Neural progenitor cell (in vitro differentiated cells): ENCODE measurements around the gene DLEC1. TPM values are rescaled to one million over a fixed set of nuclear protein-coding genes. Genes with fewer than 3 reads are reported as not detected.

Experiments
- DNase-seq: peaks from one replicate; pipeline ENCODE4 v3.0.0-alpha.2; 2016; ENCODE audit warnings: low spot score
- H2AFZ ChIP-seq: fragments of 200-600 bp; sonication (generic); replicated peaks from 2 replicates; pipeline ENCODE4 v1.6.1; 2016; ENCODE audit warnings: antibody characterized with exemption
- H3F3A ChIP-seq: fragments of 200-600 bp; sonication (generic); 2 replicates; pipeline ENCODE4 v1.6.1; 2016; ENCODE audit warnings: antibody characterized with exemption, low read depth
- H3K27ac ChIP-seq: fragments of 200-600 bp; sonication (generic); 2 replicates; pipeline ENCODE4 v1.5.1; 2016; ENCODE audit warnings: mild to moderate bottlenecking
- H3K27me3 ChIP-seq: fragments of 200-600 bp; sonication (generic); 2 replicates; pipeline ENCODE4 v1.6.1; 2016; ENCODE audit warnings: mild to moderate bottlenecking, moderate library complexity
- H3K36me3 ChIP-seq: fragments of 200-600 bp; sonication (generic); 2 replicates; pipeline ENCODE4 v1.5.1; 2016
- H3K4me1 ChIP-seq: fragments of 200-600 bp; sonication (generic); 2 replicates; pipeline ENCODE4 v1.6.1; 2016; ENCODE audit warnings: mixed run types
- H3K4me2 ChIP-seq: fragments of 200-600 bp; sonication (generic); 2 replicates; pipeline ENCODE4 v1.6.1; 2016
- H3K4me3 ChIP-seq: fragments of 200-600 bp; sonication (generic); 2 replicates; pipeline ENCODE4 v1.5.1; 2016
- H3K79me2 ChIP-seq: fragments of 200-600 bp; sonication (generic); 2 replicates; pipeline ENCODE4 v1.6.1; 2016; ENCODE audit warnings: low read depth
- H3K9ac ChIP-seq: fragments of 200-600 bp; sonication (generic); 2 replicates; pipeline ENCODE4 v1.6.1; 2016
- H3K9me3 ChIP-seq: fragments of 200-600 bp; sonication (generic); 2 replicates; pipeline ENCODE4 v1.5.1; 2016; ENCODE audit warnings: low read depth
- H4K20me1 ChIP-seq: fragments of 200-600 bp; sonication (generic); 2 replicates; pipeline ENCODE4 v1.6.1; 2016; ENCODE audit warnings: low read depth
- H3K27ac Mint-ChIP-seq: 3 replicates; pipeline ENCODE4 v1.8.0; 2021; ENCODE audit warnings: mixed read lengths
- H3K27me3 Mint-ChIP-seq: 2 replicates; pipeline ENCODE4 v1.8.0; 2022; ENCODE audit warnings: low read depth, mild to moderate bottlenecking, inconsistent platforms, moderate library complexity, mixed read lengths; ENCODE audit not compliant: insufficient read depth
- H3K36me3 Mint-ChIP-seq: 3 replicates; pipeline ENCODE4 v1.8.0; 2021; ENCODE audit warnings: mixed read lengths
- H3K4me1 Mint-ChIP-seq: 3 replicates; pipeline ENCODE4 v1.8.0; 2021; ENCODE audit warnings: mixed read lengths
- H3K4me3 Mint-ChIP-seq: 3 replicates; pipeline ENCODE4 v1.8.0; 2021; ENCODE audit warnings: mild to moderate bottlenecking, moderate library complexity, mixed read lengths
- H3K9me3 Mint-ChIP-seq: 3 replicates; pipeline ENCODE4 v1.8.0; 2020; ENCODE audit warnings: mixed read lengths
- CTCF ChIP-seq: fragments of 200-600 bp; sonication (generic); IDR thresholded peaks from 2 replicates; pipeline ENCODE4 v1.5.1; 2017; ENCODE audit warnings: antibody characterized with exemption, mild to moderate bottlenecking
- EZH2 ChIP-seq: fragments of 200-600 bp; sonication (generic); IDR thresholded peaks from 2 replicates; pipeline ENCODE4 v1.6.1; 2017; ENCODE audit warnings: antibody characterized with exemption, mild to moderate bottlenecking, moderate library complexity
- EZH2phosphoT487 ChIP-seq: fragments of 200-600 bp; sonication (generic); IDR thresholded peaks from 2 replicates; pipeline ENCODE4 v1.6.1; 2017; ENCODE audit warnings: antibody characterized with exemption
- total RNA-seq: library from RNA; depleted of rRNA; stranded (reverse); fragments of >200 nt; gene quantifications from 2 replicates; pipeline ENCODE4 v1.2.3, GENCODE V29; 2015; ENCODE audit warnings: low replicate concordance

DLEC1 gene
- total RNA-seq, 1 donor from 2014 or later = 0.60 TPM

DNA sequence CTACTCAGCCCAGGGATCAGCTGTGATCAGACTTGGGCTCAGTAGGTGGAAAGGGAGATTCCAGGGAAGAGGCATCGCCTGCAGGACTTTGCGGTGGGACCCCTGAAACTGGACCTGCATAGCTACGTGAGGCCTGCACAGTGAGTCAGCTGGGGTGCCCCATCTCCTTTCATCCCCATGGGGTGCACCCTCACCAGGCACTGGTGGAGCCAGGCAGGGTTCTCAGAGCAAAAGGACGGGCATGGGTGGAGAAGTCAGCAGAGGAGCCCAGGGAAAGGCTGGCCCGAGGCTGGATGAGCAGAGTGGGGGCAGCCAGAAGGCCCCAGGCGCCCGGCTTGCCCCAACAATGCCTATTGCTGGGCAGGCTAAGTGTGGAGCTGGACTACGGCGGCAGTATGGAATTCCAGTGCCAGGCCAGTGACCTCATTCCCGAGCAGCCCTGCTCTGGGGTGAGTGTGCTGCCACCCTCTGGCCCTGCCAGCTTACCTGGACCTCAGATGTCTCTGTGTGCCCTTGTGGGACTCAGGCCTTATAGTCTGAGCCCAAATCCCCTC lies 78.2 kb downstream of the DLEC1 start:
- H4K20me1 ChIP-seq = no peaks in the 10 kb centered on the region
- H3K36me3 Mint-ChIP-seq = peaks cover 10% of the 10 kb centered on the region

DNA sequence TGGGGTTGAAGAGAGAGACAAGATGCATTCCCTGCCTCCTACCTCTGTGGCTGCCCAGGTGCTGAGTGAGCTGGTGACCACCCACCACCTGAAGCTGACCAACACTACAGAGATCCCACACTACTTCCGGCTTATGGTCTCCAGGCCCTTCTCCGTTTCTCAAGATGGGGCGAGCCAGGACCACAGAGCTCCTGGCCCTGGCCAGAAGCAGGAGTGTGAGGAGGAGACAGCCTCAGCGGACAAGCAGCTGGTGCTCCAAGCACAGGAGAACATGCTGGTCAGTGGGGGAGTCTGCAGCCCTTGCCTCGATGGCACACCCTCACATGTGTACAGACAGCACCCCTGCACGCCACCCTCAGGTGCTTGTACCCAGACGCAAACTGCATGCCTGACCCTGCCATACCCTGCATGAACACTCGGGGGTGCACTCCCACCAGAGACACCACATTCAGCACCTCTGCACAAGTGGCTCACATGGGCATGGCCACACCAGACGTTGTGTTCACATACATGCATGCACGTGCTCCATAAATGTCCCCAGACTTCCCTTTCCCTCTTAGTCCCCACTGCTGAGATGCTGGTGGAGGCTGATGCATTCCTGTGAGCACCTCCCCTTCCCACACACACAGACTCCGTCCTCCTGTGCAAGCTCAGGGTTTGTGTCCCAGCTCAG lies 78.9 kb downstream of the DLEC1 start:
- H3K27ac Mint-ChIP-seq = no peak overlapping the region

More for the DNA sequence above, 78.2 kb downstream of the DLEC1 start:
- H2AFZ ChIP-seq = no peak overlapping the region
- Mint-ChIP-seq H3K9me3 (no peaks in the 10 kb centered on the region), H3K27me3 (peaks cover 6% of the 10 kb centered on the region), H3K4me3 (no peak overlapping the region), H3K4me1 (no peaks in the 10 kb centered on the region), H3K27ac (no peak overlapping the region)
- no peak overlapping the region for H3K4me3 ChIP-seq
- H3F3A ChIP-seq = no peaks in the 10 kb centered on the region
- no peak for TF ChIP-seq EZH2phosphoT487
- no peak for TF ChIP-seq EZH2
- no peak for TF ChIP-seq CTCF
- no peak overlapping the region for H3K27ac ChIP-seq
- no peak for DNase-seq
- H3K4me2 ChIP-seq = no peak overlapping the region
- H3K4me1 ChIP-seq = no peaks in the 10 kb centered on the region
- no peak overlapping the region for H3K9ac ChIP-seq
- no peaks in the 10 kb centered on the region for H3K27me3 ChIP-seq
- H3K79me2 ChIP-seq = no peaks in the 10 kb centered on the region
- no peaks in the 10 kb centered on the region for H3K9me3 ChIP-seq
- no peaks in the 10 kb centered on the region for H3K36me3 ChIP-seq

DNA sequence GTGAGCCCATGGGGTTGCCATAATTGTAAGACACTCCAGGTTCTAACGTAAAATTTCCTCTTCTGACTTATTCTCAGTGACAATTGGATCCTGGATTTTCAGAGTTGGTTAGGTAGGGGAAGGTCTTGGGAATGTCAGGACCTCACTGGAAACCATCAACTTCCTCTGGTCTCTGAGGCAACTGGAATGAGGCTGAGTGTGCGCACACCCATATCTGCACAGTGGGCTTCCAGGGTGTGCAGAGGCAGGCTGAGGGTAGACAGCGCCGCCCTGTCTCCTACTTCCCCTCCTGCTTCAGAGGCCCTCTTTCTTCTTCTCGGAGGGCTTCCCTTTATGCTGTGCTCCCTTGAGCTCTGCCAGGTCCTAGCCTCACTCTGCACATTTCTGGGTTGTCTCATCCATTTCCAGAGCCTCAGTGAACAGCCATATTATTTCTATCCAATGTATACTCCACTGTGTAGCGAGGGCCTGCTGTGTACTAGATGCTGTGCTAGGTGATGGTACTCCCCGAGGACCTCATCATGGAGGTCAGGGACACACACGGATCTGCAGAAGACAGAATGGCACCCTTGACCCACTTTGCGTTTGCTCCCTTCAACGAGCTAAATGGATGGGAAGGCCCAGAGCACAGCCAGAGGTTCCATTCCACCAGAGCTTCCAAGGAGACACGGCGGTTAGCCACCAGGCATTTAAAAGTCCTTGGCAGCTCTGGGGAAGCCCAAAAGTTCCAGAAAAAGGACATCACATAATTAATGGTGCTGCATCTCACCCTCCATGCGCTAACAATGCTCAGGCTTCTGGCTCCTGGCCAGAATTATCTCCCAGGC lies 79.6 kb downstream of the DLEC1 start:
- DNase-seq = no peak
- Mint-ChIP-seq H3K9me3 (no peaks in the 10 kb centered on the region), H3K36me3 (peaks cover 10% of the 10 kb centered on the region), H3K4me3 (peak overlapping the region; percentile 24), H3K27ac (no peak overlapping the region), H3K4me1 (no peaks in the 10 kb centered on the region), H3K27me3 (peaks cover 6% of the 10 kb centered on the region)
- no peaks in the 10 kb centered on the region for H3K36me3 ChIP-seq
- H3K9me3 ChIP-seq = no peaks in the 10 kb centered on the region
- no peak overlapping the region for H2AFZ ChIP-seq
- H3K9ac ChIP-seq = no peak overlapping the region
- no peak overlapping the region for H3K4me3 ChIP-seq
- no peaks in the 10 kb centered on the region for H3K4me1 ChIP-seq
- H4K20me1 ChIP-seq = peaks cover 3% of the 10 kb centered on the region
- TF ChIP-seq EZH2phosphoT487 (no peak), CTCF (no peak), EZH2 (no peak)
- H3F3A ChIP-seq = no peaks in the 10 kb centered on the region
- H3K79me2 ChIP-seq = no peaks in the 10 kb centered on the region
- H3K27ac ChIP-seq = no peak overlapping the region
- no peak overlapping the region for H3K4me2 ChIP-seq
- H3K27me3 ChIP-seq = no peaks in the 10 kb centered on the region

More for the DNA sequence above, 78.9 kb downstream of the DLEC1 start:
- Mint-ChIP-seq H3K9me3 (no peaks in the 10 kb centered on the region), H3K4me1 (no peaks in the 10 kb centered on the region), H3K36me3 (peaks cover 10% of the 10 kb centered on the region), H3K4me3 (peak overlapping the region; percentile 11), H3K27me3 (peaks cover 6% of the 10 kb centered on the region)
- H3K4me2 ChIP-seq = no peak overlapping the region
- no peaks in the 10 kb centered on the region for H3K9me3 ChIP-seq
- no peak overlapping the region for H3K27ac ChIP-seq
- H3K9ac ChIP-seq = no peak overlapping the region
- TF ChIP-seq CTCF (peak; percentile 61), EZH2phosphoT487 (no peak)
- H3K79me2 ChIP-seq = no peaks in the 10 kb centered on the region
- no peak overlapping the region for H2AFZ ChIP-seq
- no peaks in the 10 kb centered on the region for H3K27me3 ChIP-seq
- H3K36me3 ChIP-seq = no peaks in the 10 kb centered on the region
- no peaks in the 10 kb centered on the region for H4K20me1 ChIP-seq
- H3F3A ChIP-seq = no peaks in the 10 kb centered on the region
- H3K4me3 ChIP-seq = no peak overlapping the region
- DNase-seq = peak; percentile 58
- no peaks in the 10 kb centered on the region for H3K4me1 ChIP-seq
